Measurements from ENCODE around the gene SLC18B1. TPM values are rescaled to one million over a fixed set of nuclear protein-coding genes. Genes with fewer than 3 reads are reported as not detected.

SLC18B1 gene
- total and polyA plus RNA-seq, 2 of the 13 experiments (the other 11 are each of a cell fraction or from before 2014, with no cell fraction given), result 11.4 to 13.8 TPM

GRCh38 chr6:132798869-132799538 lies 567 bp upstream of the SLC18B1 start (continued):
- TF ChIP-seq ZNF574 (CRISPR knock-in tag; IDR thresholded peaks at IDR 0.05), result peak; percentile 71
- TF ChIP-seq ZFP91 (CRISPR knock-in tag; IDR thresholded peaks at IDR 0.05; ENCODE audit: borderline replicate concordance), result no peak; the same call in 1 of the 2 replicates
- 0 out of 2 replicates have a peak, but pooled peaks have one; percentile 58 for TF ChIP-seq ZNF557 (CRISPR knock-in tag; IDR thresholded peaks at IDR 0.05)
- TF ChIP-seq POGK (CRISPR knock-in tag; conservative IDR thresholded peaks at IDR 0.05), result 0 out of 2 replicates have a peak, but pooled peaks have one; percentile 33
- no peak for TF ChIP-seq ZNF136 (CRISPR knock-in tag; IDR thresholded peaks at IDR 0.05; ENCODE audit: low read depth)
- peak; percentile 93 for TF ChIP-seq CTCF (CRISPR knock-in tag; IDR thresholded peaks at IDR 0.05)
- no peak; the same call in 1 of the 2 replicates for TF ChIP-seq ZSCAN29 (CRISPR knock-in tag; conservative IDR thresholded peaks at IDR 0.05)
- TF ChIP-seq NR2C2 (CRISPR knock-in tag; IDR thresholded peaks at IDR 0.05; ENCODE audit: borderline replicate concordance), result peak; percentile 76; the same call in 1 of the 2 replicates
- peak; percentile 66 for TF ChIP-seq SALL1 (CRISPR knock-in tag; IDR thresholded peaks at IDR 0.05)
- peak; percentile 90 for TF ChIP-seq MIXL1 (CRISPR knock-in tag; IDR thresholded peaks at IDR 0.05)
- peak; percentile 71 for TF ChIP-seq MED1 (CRISPR knock-in tag; IDR thresholded peaks at IDR 0.05)
- TF ChIP-seq ZNF792 (CRISPR knock-in tag; IDR thresholded peaks at IDR 0.05), result 0 out of 2 replicates have a peak, but pooled peaks have one; percentile 7
- peak; percentile 85 for TF ChIP-seq ARID3A (IDR thresholded peaks at IDR 0.05; ENCODE audit: low read depth, low read length)
- 0 out of 2 replicates have a peak, but pooled peaks have one; percentile 65 for TF ChIP-seq ZBTB25 (CRISPR knock-in tag; IDR thresholded peaks at IDR 0.05)
- TF ChIP-seq ZBTB33 (CRISPR knock-in tag; IDR thresholded peaks at IDR 0.05), result 0 out of 2 replicates have a peak, but pooled peaks have one; percentile 48

All from HepG2 (cell line).